Skeletal muscle satellite cell (primary cell): ENCODE data around the gene ZNF300.
"Not testable (repeated sequence)": the region's sequence is repeated elsewhere in the genome, so short reads cannot be mapped to it uniquely, and the experiment has no call there.

ENCODE experiments used
- H3K27me3 ChIP-seq: 2 replicates; pipeline ENCODE4 v1.7.0; 2013; ENCODE audit warnings: low read length; ENCODE audit not compliant: control insufficient read depth, insufficient read depth
- H3K36me3 ChIP-seq: 2 replicates; pipeline ENCODE4 v1.7.0; 2013; ENCODE audit warnings: mild to moderate bottlenecking, control low read depth, low read length; ENCODE audit not compliant: insufficient read depth
- H3K4me1 ChIP-seq: 2 replicates; pipeline ENCODE4 v1.7.0; 2013; ENCODE audit warnings: low read length; ENCODE audit not compliant: control insufficient read depth, insufficient read depth
- H3K4me2 ChIP-seq: 2 replicates; pipeline ENCODE4 v1.7.0; 2013; ENCODE audit warnings: mild to moderate bottlenecking, low read length
- H3K4me3 ChIP-seq: 2 replicates; pipeline ENCODE4 v1.7.0; 2013; ENCODE audit warnings: low read length
- H3K9ac ChIP-seq: 2 replicates; pipeline ENCODE4 v1.7.0; 2013; ENCODE audit warnings: mild to moderate bottlenecking, low read depth, low read length, moderate library complexity
- H3K9me3 ChIP-seq: replicated peaks from 2 replicates; pipeline ENCODE4 v1.7.0; 2013; ENCODE audit warnings: mild to moderate bottlenecking, control low read depth, low read length

Gene ZNF300

DNA sequence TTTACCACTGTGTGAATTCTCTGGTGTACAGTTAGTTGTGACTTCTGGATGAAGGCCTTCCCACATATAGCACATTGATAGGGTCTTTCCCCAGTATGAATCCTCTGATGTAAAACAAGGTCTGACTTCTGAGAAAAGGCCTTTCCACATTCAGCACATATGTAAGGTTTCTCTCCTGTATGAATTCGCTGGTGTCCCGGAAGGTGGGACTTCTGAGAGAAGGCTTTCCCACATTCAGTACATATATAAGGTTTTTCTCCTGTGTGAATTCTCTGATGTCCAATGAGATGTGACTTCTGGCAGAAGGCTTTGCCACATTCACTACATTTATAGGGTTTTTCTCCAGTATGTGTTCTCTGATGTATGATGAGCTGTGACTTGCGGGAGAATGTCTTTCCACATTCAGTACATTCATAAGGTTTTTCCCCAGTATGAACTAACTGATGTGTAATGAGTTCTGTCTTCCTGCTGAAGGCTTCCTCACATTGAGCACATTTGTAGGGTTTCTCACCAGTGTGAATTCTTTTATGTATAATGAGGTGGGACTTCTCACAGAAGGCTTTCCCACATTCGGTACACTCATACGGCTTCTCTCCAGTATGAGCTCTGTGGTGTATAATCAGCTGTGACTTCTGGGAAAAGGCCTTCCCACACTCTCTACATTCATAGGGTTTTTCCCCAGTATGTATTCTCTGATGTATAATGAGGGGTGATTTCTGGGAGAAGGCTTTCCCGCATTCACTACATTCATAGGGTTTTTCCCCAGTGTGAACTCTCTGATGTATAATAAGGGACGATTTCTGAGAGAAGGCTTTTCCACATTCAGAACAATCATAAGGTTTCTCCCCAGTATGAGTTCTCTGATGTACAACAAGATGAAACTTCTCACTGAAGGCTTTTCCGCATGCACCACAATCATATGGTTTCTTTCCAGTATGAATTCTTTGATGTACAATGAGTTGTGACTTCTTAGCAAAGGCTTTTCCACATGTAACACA is 9.1 kb downstream of the ZNF300 start:
- no peaks in the 10 kb centered on the region for H3K4me1 ChIP-seq
- H3K9me3 ChIP-seq: peaks cover 72% of the 10 kb centered on the region
- H3K9ac ChIP-seq: no peak overlapping the region
- no peaks in the 10 kb centered on the region for H3K27me3 ChIP-seq
- H3K4me3 ChIP-seq: no peak overlapping the region
- H3K36me3 ChIP-seq: peaks cover 41% of the 10 kb centered on the region
- no peak overlapping the region for H3K4me2 ChIP-seq

- Histone ChIP-seq H3K4me1 (no peaks in the 10 kb centered on the region), H3K4me3 (no peak overlapping the region), H3K9ac (no peak overlapping the region), H3K4me2 (no peak overlapping the region), H3K36me3 (no peaks in the 10 kb centered on the region), H3K27me3 (no peaks in the 10 kb centered on the region), H3K9me3 (no peaks in the 10 kb centered on the region)
Measured at GRCh38 chr5:150879358-150879757, 25.4 kb downstream of the ZNF300 start.

DNA sequence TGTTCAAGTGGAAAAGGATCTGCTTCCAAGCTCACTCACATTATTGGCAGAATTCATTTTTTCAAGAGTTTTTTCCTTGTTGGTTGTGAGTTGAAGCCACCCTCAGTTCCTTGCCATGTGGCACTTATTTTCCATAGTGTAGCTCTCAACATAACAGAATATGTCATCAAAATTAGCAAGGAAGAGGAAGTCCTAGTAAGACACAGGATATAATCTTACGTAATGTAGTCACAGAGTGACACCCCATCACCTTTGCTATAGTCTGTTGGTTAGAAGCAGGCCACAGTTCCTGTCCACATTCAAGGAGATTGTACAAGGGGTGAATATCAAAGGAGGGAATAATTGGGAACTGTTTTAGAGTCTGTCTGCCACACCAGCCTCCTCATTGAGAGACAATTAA is 42.7 kb downstream of the ZNF300 start:
- Histone ChIP-seq H3K4me2 (no peak overlapping the region), H3K9ac (no peak overlapping the region), H3K9me3 (no peaks in the 10 kb centered on the region), H3K27me3 (no peaks in the 10 kb centered on the region), H3K36me3 (no peaks in the 10 kb centered on the region), H3K4me3 (no peak overlapping the region), H3K4me1 (no peaks in the 10 kb centered on the region)

DNA sequence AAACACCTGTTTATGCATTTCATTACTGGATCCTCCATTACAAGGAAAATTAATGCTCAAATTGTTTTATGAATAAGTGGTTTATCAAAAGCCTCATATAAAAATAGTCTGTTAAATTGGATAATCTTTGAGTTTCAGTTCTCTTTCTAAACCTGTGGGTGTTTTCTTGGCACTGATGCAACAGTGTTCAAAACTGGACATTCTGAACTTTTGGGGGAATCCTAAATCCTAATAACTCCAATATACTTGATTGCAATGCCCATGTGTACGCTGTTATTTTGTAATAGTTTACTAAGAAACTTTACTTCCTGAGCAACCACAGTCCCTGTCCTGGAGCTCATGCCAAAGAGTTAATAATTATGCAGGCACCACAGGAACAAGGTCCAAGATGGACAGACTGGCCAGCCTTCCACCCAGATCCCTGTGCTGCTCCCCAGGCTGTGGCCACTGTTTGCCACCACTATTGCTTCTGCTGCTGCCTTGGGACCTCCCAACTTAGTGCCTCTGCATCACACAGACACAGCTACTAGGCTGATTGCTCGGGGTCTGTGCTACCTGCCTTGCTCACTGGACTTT is 44.4 kb downstream of the ZNF300 start:
- H3K9ac ChIP-seq: no peak overlapping the region
- H3K9me3 ChIP-seq: no peaks in the 10 kb centered on the region
- H3K4me2 ChIP-seq: no peak overlapping the region
- no peaks in the 10 kb centered on the region for H3K4me1 ChIP-seq
- no peak overlapping the region for H3K4me3 ChIP-seq
- H3K27me3 ChIP-seq: no peaks in the 10 kb centered on the region
- H3K36me3 ChIP-seq: no peaks in the 10 kb centered on the region

DNA sequence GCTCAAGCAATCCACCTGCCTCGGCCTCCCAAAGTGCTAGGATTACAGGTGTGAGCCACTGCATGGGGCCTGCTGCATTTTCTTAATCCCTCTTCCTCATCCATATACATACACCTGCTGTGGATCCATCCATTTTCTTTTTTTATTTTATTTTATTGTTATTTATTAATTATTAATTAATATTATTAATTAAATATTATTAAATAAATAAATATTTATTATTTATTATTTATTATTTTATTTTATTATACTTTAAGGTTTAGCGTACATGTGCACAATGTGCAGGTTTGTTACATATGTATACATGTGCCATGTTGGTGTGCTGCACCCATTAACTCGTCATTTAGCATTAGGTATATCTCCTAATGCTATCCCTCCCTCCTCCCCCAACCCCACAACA is 48.1 kb downstream of the ZNF300 start:
- not testable (repeated sequence) for H3K4me3 ChIP-seq, H3K9me3 ChIP-seq
- peaks cover 12% of the 10 kb centered on the region for H3K27me3 ChIP-seq

GRCh38 chr5:150853561-150853960 is 51.2 kb downstream of the ZNF300 start:
- H3K4me2 ChIP-seq: no peak overlapping the region
- no peaks in the 10 kb centered on the region for H3K9me3 ChIP-seq
- H3K4me3 ChIP-seq: no peak overlapping the region
- H3K27me3 ChIP-seq: peaks cover 32% of the 10 kb centered on the region
- no peaks in the 10 kb centered on the region for H3K4me1 ChIP-seq
- H3K36me3 ChIP-seq: no peaks in the 10 kb centered on the region
- no peak overlapping the region for H3K9ac ChIP-seq

More for the DNA sequence above, 48.1 kb downstream of the ZNF300 start:
- H3K4me2 ChIP-seq, H3K36me3 ChIP-seq, H3K4me1 ChIP-seq, H3K9ac ChIP-seq: not testable (repeated sequence)

- no peaks in the 10 kb centered on the region for H3K9me3 ChIP-seq
- H3K27me3 ChIP-seq: peaks cover 42% of the 10 kb centered on the region
- H3K36me3 ChIP-seq: no peaks in the 10 kb centered on the region
- no peak overlapping the region for H3K4me3 ChIP-seq
- H3K4me1 ChIP-seq: no peaks in the 10 kb centered on the region
- no peak overlapping the region for H3K4me2 ChIP-seq
- no peak overlapping the region for H3K9ac ChIP-seq
Measured at GRCh38 chr5:150851039-150851438, 53.7 kb downstream of the ZNF300 start.

DNA sequence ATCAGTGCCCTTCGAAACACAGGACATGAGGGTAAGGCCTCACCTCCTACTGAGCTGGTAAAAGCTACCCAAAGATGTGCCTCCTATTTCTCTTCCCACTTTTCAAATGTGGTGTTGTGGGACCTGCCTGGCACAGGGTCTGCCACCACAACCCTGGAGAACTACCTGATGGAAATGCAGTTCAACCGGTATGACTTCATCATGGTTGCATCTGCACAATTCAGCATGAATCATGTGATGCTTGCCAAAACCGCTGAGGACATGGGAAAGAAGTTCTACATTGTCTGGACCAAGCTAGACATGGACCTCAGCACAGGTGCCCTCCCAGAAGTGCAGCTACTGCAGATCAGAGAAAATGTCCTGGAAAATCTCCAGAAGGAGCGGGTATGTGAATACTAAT is 56.5 kb downstream of the ZNF300 start:
- H3K36me3 ChIP-seq: no peaks in the 10 kb centered on the region
- no peak overlapping the region for H3K4me3 ChIP-seq
- no peak overlapping the region for H3K4me2 ChIP-seq
- no peaks in the 10 kb centered on the region for H3K9me3 ChIP-seq
- peaks cover 39% of the 10 kb centered on the region for H3K27me3 ChIP-seq
- no peaks in the 10 kb centered on the region for H3K4me1 ChIP-seq
- H3K9ac ChIP-seq: no peak overlapping the region

DNA sequence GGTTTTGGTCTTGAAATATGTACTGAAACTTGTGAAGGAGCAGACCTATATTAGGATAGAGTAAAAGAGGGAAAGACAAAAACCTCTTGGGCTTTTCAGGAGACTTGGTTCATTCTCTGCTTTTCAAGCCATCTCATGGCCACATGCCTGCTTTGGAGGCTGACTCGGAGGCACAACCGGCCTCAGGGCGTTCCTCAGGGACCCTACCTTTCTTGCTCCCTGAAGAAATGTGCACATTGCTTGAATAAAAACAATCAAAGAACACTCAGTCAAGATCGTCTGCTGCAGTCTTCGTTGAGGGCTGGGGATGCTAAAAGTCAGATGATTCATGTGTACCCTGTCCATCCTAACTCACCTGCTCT is 57.5 kb downstream of the ZNF300 start:
- H3K27me3 ChIP-seq: peaks cover 37% of the 10 kb centered on the region
- no peak overlapping the region for H3K9ac ChIP-seq
- no peak overlapping the region for H3K4me3 ChIP-seq
- no peaks in the 10 kb centered on the region for H3K36me3 ChIP-seq
- no peaks in the 10 kb centered on the region for H3K4me1 ChIP-seq
- H3K9me3 ChIP-seq: no peaks in the 10 kb centered on the region
- H3K4me2 ChIP-seq: no peak overlapping the region

DNA sequence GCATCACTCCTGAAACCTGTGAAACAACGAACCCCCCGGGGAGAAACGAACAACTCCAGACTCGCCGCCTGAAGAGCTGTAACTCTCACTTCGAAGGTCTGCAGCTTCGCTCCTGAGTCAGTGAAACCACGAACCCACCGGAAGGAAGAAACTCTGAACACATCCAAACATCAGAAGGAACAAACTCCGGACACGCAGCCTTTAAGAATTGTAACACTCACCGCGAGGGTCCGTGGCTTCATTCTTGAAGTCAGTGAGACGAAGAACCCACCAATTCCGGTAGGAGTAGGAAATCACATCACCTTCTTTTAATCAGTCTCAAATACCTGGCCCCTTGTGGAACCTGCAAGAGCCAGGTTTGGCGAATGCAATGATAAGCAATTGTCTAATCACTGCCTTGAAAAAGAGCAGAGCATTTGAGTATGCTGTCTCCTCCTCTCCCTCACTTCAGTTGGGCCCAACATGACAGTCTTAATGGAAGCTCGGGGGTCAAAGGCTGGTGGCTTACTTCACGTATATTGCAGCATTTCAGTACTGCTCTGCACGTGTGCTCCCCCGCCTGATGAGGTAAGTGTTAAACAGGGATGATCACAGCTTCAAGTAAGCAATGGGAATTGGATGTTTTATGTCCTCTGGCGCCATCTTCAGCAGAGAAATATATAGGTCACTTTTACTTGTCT is 58.0 kb downstream of the ZNF300 start:
- Histone ChIP-seq H3K9ac (no peak overlapping the region), H3K9me3 (no peaks in the 10 kb centered on the region), H3K27me3 (peaks cover 32% of the 10 kb centered on the region), H3K4me2 (no peak overlapping the region), H3K4me3 (no peak overlapping the region), H3K4me1 (no peaks in the 10 kb centered on the region), H3K36me3 (no peaks in the 10 kb centered on the region)

- H3K36me3 ChIP-seq, H3K9ac ChIP-seq, H3K4me3 ChIP-seq: not testable (repeated sequence)
Measured at GRCh38 chr5:150846308-150846653, 58.5 kb downstream of the ZNF300 start, which contains the start of gene IRGM. TSS of gene IRGM (plus strand) at chr5:150846521. CDS start at chr5:150848124, 1,603 bp downstream.

More at GRCh38 chr5:150846308-150846653, 58.5 kb downstream of the ZNF300 start, which contains the start of gene IRGM:
- H3K4me1 ChIP-seq, H3K4me2 ChIP-seq, H3K9me3 ChIP-seq: not testable (repeated sequence)
- H3K27me3 ChIP-seq: peaks cover 33% of the 10 kb centered on the region
